ENCODE data around the gene SUSD3. TPM values are rescaled to one million over a fixed set of nuclear protein-coding genes. Genes with fewer than 3 reads are reported as not detected.

The SUSD3 gene
- total RNA-seq, 1 experiment from 2014 or later = 11.9 TPM

DNA sequence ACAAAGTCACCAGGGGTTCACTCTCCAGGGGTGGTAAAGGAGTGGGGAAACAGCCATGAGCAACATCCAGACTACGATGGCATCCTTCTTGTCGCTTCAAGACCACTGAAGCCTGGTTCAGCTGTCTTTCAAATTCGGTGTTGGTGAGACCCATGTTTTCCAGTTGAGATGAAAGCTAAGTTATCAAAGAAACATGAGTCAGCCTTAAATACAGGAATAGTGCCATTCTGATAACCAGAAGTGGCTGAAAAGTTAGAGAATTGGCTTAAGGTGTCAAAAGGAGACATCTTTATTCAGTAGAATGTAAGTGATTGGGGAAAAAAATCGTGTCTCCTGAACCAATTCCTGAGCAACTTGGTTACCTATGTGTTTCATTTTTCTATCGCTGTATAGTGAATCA is 30.5 kb downstream of the SUSD3 start (continued):
- TF ChIP-seq CTCF (IDR thresholded peaks at IDR 0.05) (no peak), CREB1 (CRISPR knock-in tag; IDR thresholded peaks at IDR 0.05) (no peak), GTF2I (CRISPR knock-in tag; conservative IDR thresholded peaks at IDR 0.05) (no peak), E2F4 (CRISPR knock-in tag; IDR thresholded peaks at IDR 0.05; ENCODE audit: borderline replicate concordance, low read depth) (no peak), PRRX2 (CRISPR knock-in tag; IDR thresholded peaks at IDR 0.05) (no peak), TEAD4 (CRISPR knock-in tag; IDR thresholded peaks at IDR 0.05) (no peak), ZNF219 (CRISPR knock-in tag; IDR thresholded peaks at IDR 0.05; ENCODE audit: borderline replicate concordance) (no peak), MXD4 (CRISPR knock-in tag; IDR thresholded peaks at IDR 0.05; ENCODE audit: borderline replicate concordance) (no peak), E2F5 (CRISPR knock-in tag; IDR thresholded peaks at IDR 0.05) (no peak), MLX (CRISPR knock-in tag; IDR thresholded peaks at IDR 0.05) (no peak)
- TF ChIP-seq, protein P1, sequence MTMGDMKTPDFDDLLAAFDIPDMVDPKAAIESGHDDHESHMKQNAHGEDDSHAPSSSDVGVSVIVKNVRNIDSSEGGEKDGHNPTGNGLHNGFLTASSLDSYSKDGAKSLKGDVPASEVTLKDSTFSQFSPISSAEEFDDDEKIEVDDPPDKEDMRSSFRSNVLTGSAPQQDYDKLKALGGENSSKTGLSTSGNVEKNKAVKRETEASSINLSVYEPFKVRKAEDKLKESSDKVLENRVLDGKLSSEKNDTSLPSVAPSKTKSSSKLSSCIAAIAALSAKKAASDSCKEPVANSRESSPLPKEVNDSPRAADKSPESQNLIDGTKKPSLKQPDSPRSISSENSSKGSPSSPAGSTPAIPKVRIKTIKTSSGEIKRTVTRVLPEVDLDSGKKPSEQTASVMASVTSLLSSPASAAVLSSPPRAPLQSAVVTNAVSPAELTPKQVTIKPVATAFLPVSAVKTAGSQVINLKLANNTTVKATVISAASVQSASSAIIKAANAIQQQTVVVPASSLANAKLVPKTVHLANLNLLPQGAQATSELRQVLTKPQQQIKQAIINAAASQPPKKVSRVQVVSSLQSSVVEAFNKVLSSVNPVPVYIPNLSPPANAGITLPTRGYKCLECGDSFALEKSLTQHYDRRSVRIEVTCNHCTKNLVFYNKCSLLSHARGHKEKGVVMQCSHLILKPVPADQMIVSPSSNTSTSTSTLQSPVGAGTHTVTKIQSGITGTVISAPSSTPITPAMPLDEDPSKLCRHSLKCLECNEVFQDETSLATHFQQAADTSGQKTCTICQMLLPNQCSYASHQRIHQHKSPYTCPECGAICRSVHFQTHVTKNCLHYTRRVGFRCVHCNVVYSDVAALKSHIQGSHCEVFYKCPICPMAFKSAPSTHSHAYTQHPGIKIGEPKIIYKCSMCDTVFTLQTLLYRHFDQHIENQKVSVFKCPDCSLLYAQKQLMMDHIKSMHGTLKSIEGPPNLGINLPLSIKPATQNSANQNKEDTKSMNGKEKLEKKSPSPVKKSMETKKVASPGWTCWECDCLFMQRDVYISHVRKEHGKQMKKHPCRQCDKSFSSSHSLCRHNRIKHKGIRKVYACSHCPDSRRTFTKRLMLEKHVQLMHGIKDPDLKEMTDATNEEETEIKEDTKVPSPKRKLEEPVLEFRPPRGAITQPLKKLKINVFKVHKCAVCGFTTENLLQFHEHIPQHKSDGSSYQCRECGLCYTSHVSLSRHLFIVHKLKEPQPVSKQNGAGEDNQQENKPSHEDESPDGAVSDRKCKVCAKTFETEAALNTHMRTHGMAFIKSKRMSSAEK (CRISPR knock-in tag; IDR thresholded peaks at IDR 0.05; ENCODE audit: borderline replicate concordance) = no peak

GRCh38 chr9:93089481-93089991 is 31.0 kb downstream of the SUSD3 start:
- CTCF ChIA-PET = no interaction called here

More at GRCh38 chr9:93089481-93089991, 31.0 kb downstream of the SUSD3 start:
- no peak for DNase-seq (ENCODE audit: low spot score)
- TF ChIP-seq IRF2 (CRISPR knock-in tag; IDR thresholded peaks at IDR 0.05; ENCODE audit: borderline replicate concordance, low read depth) (no peak), E2F4 (CRISPR knock-in tag; IDR thresholded peaks at IDR 0.05; ENCODE audit: borderline replicate concordance, low read depth) (no peak), CREB1 (CRISPR knock-in tag; IDR thresholded peaks at IDR 0.05) (no peak), USF2 (CRISPR knock-in tag; IDR thresholded peaks at IDR 0.05) (no peak)
- TF ChIP-seq, protein P2, sequence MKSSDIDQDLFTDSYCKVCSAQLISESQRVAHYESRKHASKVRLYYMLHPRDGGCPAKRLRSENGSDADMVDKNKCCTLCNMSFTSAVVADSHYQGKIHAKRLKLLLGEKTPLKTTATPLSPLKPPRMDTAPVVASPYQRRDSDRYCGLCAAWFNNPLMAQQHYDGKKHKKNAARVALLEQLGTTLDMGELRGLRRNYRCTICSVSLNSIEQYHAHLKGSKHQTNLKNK (CRISPR knock-in tag; IDR thresholded peaks at IDR 0.05) = no peak
- TF ChIP-seq, protein P3, sequence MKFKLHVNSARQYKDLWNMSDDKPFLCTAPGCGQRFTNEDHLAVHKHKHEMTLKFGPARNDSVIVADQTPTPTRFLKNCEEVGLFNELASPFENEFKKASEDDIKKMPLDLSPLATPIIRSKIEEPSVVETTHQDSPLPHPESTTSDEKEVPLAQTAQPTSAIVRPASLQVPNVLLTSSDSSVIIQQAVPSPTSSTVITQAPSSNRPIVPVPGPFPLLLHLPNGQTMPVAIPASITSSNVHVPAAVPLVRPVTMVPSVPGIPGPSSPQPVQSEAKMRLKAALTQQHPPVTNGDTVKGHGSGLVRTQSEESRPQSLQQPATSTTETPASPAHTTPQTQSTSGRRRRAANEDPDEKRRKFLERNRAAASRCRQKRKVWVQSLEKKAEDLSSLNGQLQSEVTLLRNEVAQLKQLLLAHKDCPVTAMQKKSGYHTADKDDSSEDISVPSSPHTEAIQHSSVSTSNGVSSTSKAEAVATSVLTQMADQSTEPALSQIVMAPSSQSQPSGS (CRISPR knock-in tag; IDR thresholded peaks at IDR 0.05; ENCODE audit: borderline replicate concordance, low read depth) = no peak
- no peak for ATAC-seq
- H3K36me3 Mint-ChIP-seq = peaks cover 12% of the 10 kb centered on the region
- no peaks in the 10 kb centered on the region; the same call in 1 of the 2 replicates for H3K27me3 Mint-ChIP-seq (ENCODE audit: low read depth)
- peaks cover 4% of the 10 kb centered on the region for H3K4me1 Mint-ChIP-seq
- H3K27ac Mint-ChIP-seq = no peak overlapping the region
- POLR2A ChIA-PET = no interaction called here
- no peak overlapping the region for H3K4me3 Mint-ChIP-seq
- H3K9me3 Mint-ChIP-seq = peaks cover 11% of the 10 kb centered on the region
